ENCODE measurements around the gene FRRS1L.

FRRS1L gene

DNA sequence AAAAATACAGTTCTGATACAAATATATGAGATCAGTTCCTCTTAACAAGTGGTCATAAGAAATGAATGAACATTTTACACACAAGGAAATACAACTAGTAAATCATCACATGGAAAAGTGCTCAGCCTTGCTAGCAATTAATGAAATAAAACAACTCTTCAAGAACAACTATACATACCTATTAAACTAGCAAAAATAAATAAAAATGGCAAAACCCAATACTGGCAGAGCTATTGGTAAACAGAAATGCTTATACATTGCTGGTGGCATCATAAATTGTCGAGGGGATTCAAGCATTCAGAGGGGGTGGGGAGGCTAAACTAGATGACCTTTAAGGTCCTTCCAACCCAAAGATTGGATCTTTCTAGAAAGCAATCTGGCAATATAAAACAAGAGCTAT, 5.9 kb upstream of the FRRS1L start:
- DNase-seq = no peak

DNA sequence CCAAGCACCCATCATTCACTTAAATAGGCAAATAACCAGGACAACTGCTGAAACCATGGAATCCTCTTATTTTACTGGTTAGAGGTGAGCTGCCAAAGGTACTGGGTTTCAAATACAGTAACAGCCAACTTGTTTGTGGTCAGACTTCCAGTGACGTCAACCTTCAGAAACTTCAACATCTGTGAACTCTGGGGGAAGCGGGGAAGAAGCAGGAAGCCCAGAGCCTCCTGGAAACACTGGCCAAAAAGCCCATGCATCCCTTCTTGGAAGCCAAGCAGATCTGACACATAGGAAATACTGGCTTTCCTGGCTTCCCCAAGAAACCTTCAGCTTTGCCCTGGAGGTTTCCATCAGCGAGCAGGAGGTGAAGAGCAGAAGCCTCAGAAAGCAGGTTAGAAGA, 4.9 kb upstream of the FRRS1L start:
- DNase-seq = no peak

DNA sequence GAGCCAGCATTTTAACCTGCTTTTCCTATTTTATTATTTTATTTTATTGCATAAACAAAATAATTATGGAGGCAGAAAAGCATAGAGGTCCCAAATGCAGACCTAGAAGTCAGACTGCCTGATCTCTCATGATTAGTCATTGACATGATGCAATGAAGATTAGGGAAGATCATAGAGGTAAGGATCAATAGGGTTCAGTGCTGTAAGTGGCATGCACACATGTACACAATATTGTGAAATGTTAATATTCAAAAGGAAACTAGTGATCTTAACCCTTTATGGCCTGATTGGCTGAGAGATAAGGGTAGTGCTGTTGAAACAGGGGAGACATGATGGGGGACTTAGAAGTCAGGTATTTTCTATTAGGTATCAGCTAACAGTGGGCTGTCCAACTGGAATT, 1.1 kb upstream of the FRRS1L start:
- DNase-seq = no peak

DNA sequence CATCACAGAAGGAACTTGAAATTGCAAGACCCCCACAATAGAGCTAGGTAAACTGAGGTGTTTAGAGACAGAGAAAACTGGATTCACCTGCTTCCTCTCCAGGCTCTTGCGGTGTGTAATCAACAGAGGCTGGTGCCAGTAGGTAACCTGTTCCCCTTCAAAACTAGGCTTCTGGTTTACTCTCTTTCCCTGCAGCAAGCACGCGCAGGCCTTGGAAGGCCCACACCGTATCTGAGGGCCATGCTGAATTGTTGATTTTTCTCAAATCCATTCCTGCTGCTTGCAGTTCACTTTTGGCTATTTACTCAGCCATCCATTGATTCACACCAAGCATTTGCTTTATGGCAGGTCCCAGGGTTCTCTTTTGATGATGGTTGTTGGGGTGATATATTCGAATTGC, 667 bp upstream of the FRRS1L start:
- no peak for DNase-seq

DNA sequence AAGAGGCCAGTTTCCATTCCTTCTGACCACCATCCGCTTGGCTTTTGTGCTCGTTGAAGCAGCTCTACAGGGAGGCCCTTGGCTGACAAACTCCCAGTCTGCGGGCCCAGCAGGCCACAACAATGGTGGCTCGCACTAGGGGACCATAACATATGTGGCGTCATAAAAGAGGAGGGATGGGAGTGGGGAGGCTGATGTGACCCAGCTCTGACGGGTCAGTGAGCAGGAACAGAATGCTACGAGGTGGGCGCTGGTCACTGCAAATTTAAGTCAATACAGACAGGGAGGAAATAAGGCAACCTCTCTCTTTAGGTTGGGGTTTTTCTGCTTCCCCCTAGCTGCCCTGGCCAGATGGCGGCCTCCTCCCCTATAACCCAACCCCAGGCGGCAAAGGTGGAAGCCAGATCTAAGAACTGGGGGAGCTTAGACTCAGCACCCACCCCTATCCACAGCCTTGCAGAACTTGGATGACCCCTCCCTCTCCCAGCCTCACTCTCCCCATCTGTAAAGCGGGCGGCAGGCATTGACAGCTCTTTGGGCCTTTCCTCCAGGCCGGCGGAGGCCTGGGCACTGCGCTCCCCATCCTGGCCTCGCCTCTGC, 778 bp downstream of the FRRS1L start:
- no peak for DNase-seq

DNA sequence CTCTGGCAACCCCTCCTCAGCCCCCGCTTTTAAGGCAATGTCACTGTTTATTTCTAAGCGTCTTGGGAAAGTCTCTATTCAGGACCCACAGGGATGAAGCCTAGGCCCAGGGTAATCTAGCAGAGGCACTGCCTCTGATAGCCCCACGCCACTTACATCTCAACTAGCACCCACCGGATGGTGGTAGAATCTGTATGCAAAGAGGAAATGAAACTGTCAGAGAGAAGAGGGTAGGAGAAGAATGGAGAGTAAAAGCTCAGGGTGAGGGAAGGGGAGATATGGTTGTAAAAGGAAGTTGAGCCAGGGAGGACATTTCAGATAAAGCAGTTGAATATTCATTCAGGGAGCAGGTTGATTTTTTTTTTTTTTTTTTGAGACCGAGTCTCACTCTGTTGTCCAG, 3.0 kb downstream of the FRRS1L start:
- no peak for DNase-seq

DNA sequence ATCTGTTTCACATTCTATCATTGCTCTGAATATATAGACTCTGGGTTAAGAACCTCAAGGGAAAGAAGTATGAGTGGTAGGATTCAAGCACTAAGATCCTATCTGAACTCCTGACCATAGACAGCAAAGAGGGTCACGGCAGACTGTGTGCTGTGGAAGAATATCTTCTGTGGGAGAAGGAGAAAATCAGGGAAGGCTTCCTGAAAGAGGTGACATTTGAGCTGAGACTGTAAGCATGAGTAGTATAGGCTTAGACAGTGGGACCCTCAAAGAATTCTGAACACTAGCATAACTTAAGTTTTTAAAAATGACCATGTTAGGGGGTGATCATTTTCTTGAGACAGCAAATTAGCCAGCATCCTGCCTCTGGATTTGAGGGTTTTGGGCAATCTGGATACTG, 3.9 kb downstream of the FRRS1L start:
- no peak for DNase-seq

- no peak for DNase-seq
Measured at GRCh38 chr9:109162677-109163076, 4.4 kb downstream of the FRRS1L start.

- DNase-seq = no peak
Measured at GRCh38 chr9:109161471-109161870, 5.6 kb downstream of the FRRS1L start.

GRCh38 chr9:109159583-109159982, 7.5 kb downstream of the FRRS1L start:
- DNase-seq = no peak

- DNase-seq = no peak
Measured at GRCh38 chr9:109158651-109159050, 8.4 kb downstream of the FRRS1L start.

- no peak for DNase-seq
Measured at GRCh38 chr9:109156708-109157107, 10.3 kb downstream of the FRRS1L start.

DNA sequence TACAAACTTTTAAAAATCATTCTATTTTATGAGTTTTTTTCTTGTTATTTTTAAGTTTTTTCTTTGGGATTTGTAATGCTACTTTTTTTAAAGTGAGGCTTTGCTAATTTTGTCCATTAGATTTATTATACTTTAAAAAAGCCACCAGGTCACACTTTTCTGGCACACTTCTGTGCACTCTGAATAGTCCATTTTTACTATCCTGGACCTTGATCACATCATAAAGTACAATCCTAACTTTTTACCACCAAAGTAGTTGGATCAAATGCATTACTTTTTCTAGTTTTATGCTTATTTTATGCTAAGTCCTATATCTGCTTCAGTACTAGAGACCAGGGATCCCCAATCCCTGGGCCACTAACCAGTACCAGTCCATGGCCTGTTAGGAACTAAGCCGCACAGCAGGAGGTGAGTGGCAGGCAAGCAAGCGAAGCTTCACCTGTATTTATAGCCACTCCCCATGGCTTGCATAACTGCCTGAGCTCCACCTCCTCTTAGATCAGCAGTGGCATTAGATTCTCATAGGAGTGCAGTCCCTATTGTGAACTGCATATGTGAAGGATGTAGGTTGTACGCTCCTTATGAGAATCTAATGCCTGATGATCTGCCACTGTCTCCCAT, 16.0 kb downstream of the FRRS1L start:
- DNase-seq = no peak

DNA sequence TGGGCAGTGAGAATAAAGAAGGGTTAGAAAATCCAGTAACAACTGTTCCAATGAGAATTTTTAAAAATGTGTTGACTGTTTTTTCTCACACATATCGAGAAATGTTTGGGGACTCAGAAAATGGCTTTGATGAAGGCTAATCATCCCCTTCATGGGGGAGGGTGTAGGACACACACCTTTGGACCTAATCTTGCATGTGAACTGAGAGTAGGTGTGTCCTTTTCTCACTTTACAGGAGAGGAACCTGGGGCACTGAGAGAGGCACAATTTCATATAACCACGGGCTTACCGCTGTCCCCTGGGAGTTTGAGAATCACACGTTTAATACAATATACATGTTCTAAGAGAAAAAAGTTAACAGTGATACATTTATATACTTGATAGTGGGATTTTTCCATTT, 17.3 kb downstream of the FRRS1L start:
- no peak for DNase-seq

GRCh38 chr9:109149089-109149488, 18.0 kb downstream of the FRRS1L start:
- DNase-seq = no peak

GRCh38 chr9:109145051-109145450, 22.0 kb downstream of the FRRS1L start:
- no peak for DNase-seq

DNA sequence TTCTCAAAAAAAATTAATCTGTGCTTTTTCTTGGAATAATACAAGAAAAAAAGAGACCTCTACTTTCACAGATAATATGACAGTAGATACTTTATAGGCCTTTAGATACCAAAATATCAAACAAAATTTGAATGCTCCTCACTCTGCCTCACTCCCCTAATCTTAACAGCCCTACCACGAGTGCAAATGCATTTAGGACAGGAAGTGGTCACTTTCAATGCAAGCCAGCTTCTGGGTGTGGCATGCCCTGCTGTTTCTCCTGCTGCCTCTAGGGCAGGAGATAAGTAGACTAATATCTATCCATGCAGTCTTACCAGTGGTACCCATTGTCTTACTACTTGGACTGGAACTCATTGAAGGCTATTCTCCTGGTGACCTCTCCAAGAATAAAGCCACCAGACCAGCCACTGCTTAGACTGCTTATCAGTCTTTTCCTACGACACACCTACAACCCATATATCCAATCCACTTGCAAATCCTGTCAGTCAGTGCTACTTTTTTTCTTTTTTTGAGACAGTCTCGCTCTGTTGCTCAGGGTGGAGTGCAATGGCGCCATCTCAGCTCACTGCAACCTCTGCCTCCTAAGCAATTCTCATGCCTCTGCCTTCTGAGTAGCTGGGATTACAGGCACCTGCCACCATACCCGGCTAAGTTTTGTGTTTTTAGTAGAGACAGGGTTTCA, 23.0 kb downstream of the FRRS1L start:
- DNase-seq = no peak

DNA sequence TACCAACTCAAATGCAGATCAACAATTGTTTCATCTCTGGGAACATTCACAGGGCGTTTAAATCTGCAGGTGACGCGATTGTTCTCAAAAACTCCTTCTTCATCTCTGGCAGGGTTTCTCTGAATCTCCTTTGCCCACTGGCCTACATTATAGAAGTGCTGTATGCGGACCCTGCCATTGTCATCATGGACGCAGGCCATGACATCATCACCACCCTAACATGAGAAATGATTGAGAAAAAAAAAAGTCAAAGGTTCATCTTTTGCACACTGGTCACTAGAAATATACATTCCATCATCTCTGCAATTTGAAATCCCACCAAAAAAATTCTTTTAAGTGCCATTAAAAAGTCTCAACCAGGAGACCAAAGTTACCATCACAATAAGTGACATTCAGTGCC, 25.7 kb downstream of the FRRS1L start:
- no peak for DNase-seq

DNA sequence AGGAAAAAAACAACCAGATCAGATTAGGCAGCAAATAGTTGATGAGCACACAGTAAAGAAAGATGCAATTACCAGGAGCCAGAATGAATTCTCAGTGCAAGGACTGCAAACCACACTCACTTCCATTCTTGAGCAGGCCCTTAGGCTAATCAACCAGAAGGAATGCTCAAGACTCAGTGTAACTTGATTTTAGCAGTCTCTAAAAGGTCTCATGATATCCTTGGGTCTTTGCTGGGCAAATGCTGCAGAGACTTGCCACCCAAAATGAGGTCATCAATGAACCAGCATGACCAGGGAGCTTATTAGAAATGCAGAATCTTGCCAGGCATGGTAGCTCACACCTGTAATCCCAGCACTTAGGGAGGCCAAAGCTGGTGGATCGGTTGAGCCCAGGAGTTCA, 27.2 kb downstream of the FRRS1L start:
- DNase-seq = no peak

DNA sequence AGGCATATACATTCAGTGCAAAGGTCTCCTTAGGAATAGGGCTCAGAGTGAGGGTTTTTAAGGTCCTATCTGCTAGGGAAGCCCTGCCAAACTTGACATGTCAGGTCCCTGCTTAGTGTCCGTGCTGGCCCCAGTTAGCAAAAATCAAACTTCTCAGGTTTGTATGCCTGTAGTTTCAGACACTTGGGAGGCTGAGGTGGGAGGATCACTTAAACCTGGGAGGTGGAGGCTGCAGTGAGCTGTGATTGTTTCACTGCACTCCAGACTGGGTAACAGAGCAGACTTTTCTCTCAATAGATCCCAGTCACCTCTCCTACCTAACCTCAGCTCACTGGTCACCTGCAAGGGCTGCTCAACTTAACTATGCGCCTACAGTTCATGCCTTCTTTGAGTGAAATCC, 28.6 kb downstream of the FRRS1L start:
- no peak for DNase-seq

DNA sequence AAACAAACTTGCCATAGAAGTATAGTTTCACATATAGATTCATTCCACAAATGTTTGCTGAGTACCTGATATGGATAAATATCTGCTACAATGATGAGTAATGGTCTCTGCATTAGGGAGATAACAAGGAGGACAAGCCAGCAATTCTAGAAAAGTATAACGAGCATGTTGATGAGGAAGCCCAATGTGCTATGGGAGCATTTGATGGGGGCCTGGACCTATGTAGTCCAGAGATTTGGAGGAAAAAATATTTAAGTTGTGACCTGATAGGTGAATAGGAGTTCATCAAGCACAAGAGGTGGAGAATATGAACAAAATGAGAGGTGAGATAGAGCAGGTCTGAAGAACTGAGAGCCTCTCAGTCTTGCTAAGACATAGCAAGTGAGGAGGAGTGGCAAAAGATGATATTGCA, 32.9 kb downstream of the FRRS1L start:
- no peak for DNase-seq

GRCh38 chr9:109133533-109133932, 33.5 kb downstream of the FRRS1L start:
- DNase-seq = no peak

GRCh38 chr9:109132567-109133021, 34.5 kb downstream of the FRRS1L start:
- no peak for DNase-seq

DNA sequence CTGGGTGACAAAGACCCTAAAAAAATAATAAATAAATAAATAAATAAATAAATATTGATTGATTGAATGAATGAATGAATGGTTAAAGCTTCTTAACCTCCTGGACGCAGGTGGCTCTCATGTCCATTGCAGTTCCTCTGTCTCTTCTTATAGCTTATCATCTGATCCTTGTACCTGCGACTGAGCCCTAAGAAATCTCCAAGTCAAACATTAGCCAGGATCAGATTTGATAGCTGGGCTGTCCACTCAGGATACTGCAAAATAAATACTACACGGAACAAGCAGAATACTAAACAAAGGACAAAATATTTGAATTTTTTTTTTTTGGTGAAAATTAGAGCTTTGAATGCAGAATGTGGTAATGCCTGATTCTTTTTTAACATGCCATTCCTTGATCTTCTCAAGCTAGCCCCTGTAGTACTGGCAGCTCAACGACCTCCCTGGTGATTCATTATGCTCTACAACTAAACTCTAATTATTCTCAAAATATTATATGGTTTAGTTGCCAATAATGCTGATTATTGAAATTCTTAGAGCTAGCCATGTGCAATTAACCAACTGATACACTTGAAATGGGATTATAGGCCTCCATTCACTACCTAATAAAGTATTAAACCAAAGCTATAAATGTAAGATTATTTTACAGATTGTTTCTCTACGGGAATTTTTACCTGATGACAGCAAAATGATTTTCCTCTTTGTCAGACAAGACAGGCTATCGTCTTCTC, 37.4 kb downstream of the FRRS1L start:
- DNase-seq = no peak

Measured in NCI-H187 treated with DMSO at 0.1 percent for 48 hours (cell line).